GM18519 (cell line): Measurements from ENCODE around the gene KLHL41.
A peak's percentile ranks its signal among the peaks of the same experiment; 100 is the strongest.

Experiments used
- ATAC-seq: cut with Tn5 transposase; IDR thresholded peaks from one replicate; pipeline ENCODE4 v1.9.1; 2021; ENCODE audit warnings: mild to moderate bottlenecking, moderate library complexity; ENCODE audit not compliant: unreplicated experiment, low FRiP score

The KLHL41 gene

DNA sequence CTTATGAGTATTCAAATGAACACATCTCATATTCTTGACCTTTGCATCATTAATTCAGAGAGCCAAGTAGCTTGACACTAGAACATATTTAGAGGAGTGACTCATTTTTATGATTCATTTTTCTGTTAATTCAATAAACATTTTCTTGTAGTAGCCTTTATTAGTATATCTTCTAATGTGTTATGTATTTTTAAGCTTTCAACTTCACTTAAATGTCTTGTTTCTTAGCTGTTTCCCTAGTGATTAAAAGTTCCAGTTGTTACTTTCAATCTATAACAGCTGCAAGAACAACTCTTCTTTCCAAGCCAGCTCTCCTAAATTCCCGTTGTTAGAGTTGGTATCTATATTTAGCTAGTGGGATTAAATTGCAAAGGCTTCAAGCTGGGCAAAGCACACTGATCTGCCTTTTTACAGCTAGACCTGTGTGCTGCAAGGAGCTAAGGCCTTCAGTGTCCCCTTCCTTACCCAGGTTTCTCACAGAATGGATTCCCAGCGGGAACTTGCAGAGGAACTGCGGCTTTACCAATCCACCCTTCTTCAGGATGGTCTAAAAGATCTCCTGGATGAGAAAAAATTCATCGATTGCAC is at the start of gene KLHL41:
KLHL41 (plus strand) TSS at position 405 of the 588 bp plus-strand sequence; CDS start at position 482, 77 bp downstream.
- no peak for ATAC-seq

DNA sequence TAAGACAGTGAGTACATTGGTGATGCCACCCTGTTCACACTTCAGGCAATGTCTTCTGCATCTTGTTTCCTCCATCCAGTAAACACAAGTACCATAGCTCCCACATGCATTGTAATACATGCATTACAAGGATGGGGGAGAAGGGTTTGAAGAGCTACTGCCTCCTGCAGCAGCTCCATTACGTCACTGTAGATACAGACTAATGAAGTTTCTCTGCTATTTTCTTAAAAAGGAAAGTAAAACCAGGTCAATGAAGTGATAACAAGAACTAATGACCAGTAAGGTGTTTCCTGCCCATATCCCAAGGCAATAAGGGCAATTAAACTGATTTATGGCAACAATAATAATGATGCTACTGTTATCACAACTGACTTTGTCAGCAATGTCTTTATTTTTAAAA is 48.4 kb upstream of the KLHL41 start:
- no peak for ATAC-seq

- ATAC-seq, result no peak
Observed at GRCh38 chr2:169462896-169463695, 46.4 kb upstream of the KLHL41 start.

DNA sequence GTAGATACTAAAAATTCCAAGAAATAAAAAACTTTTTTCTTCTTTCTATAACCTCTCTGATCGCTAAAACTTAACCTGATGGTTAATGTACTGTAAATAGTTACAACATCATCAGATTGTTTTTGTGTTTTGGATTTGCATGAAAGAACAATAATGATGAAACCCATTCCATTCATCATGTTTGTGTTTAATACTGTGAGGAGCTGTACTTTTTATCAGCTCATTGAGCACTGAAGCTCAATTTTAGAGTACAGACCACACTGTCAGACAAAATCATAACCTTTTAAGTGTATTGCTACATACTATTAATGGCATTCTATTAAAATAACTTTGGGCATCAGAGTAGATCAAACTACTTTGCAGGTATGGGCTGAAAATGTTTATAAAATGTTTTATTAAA is 45.0 kb upstream of the KLHL41 start:
- no peak for ATAC-seq

DNA sequence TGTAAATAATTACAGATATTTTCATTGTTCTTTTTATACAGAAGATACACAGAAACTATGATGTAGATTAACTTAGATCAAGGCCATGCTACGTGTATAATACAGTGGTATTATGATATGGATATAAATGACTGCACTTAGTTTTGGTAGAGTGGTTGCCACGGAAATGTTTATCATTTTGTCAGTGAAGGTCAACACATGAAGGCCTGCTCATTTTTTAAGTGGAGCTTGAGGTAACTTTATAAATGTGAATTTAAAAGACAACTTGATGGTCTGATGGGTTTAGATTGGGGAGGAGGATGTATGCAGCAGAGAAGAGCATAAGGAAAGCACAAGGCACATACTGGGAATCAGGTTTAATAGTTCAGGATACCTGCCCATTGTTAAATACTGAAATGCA is 44.6 kb upstream of the KLHL41 start:
- ATAC-seq, result no peak

DNA sequence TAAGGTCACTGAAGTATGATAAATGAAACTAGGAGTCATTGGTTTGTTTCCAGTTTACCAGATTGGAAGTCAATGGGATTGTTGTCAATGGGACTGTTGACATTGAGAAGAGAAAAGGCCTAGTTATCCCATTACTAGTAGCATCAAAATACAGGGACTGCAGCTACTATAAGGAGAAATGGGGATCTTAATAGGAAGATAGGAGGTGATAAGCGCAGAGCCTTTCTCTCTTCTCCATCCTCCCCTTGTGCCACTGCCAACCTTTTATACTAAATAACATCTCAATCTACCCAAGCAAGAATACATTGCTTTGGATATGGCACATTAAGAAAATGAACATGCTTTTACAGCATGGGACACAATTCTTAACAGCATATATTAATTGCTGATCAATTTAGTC is 40.7 kb upstream of the KLHL41 start:
- no peak for ATAC-seq

DNA sequence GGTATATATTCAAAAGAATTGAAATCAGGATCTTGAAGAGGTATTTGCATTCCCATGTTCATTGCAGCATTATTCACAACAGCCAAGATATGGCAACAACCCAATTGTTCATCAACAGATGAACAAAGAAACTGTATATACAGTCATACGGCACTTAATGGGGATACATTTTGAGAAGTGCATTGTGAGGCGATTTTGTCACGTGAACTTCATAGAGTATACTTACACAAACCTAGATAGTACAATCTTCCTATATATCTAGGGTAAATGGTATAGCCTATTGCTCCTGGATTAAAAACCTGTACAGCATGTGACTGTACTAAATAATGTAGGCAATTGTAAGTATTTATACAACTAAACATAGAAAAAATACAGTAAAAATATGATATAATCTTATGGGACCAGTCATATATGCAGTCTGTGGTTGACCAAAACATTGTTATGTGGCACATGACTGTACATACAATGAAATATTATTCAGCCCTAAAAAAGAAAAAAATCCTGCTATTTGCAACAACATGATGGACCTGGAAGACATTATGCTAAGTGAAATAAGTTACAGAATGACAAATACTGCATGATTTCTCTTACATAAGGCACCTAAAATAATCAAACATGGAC is 39.4 kb upstream of the KLHL41 start:
- ATAC-seq, result no peak

DNA sequence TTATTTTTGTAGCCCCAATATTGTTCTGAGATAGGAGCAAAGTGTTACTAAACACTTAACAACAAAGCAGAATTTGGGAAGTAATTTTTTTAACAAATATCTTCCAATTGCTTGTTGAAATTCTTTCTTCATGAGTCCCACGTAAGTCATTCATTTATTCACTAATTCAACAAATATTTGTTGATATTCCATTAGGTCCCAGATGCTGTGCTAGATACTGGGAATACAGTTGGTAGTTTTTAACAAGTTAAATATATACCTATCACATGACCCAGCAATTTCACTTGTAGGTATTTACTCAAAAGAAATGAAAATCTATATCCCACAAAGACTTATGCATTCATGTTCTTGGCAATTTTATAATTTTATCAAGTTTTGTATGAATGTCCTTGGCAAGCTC is 37.3 kb upstream of the KLHL41 start:
- ATAC-seq, result no peak

DNA sequence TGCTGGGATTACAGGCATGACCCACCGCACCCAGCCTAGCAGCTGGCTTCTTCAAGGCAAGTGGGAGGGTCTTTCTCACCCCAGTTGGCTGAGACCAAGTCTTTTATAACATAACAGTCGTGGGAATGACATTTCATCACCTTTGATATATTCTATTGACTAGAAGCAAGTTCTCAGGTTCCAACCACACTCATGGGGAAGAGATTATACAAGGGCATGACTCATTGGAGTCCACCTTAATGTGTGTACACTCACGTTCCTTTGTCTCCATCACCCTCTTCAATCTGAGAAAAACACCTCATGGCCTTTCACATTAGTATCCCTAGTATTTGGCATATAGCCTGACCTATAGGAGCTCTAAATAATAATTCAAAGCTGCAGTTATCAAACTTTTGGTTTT is 33.0 kb upstream of the KLHL41 start:
- ATAC-seq, result no peak

DNA sequence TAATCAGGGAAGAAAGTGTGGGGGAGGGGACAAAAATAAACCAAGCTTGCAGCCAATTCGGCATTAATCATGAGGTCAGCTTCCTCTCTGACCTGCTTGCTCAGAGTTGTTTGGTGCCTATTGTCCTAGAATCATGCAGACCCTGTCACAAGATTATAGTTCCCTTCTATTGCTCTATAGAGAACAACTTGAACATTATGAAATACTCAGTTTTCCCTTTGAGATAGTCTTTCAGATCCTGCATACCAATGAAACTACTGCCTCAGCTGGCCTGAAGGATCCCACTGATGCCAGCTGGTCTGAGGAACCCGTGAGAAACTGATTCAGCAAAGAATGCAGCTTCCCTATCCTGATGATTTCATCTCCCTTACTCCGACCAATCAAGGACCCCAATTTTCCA is 31.2 kb upstream of the KLHL41 start:
- no peak for ATAC-seq

DNA sequence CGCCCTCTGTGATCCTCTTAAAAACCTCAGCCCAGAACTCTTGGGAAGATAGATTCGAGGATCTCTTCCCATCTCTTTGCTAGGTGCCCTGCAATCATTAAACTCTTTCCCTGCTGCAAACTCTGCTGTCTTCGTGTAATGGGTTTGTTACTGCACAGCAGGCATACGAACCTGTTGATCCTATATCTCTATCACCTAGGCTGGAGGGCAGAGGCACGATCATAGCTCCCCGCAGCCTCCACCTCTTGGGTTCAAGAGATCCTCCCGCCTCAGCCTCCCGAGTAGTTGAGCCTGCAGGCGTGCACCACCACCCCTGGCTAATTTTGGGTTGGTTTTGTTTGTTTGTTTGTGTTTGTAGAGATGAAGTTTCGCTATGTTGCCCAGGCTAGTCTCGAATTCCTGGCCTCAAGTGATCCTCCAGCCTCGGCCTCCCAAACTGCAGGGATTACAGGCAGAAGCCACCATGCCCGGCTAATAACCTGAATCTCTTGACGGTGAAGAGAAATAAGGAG is 30.7 kb upstream of the KLHL41 start:
- ATAC-seq, result no peak

DNA sequence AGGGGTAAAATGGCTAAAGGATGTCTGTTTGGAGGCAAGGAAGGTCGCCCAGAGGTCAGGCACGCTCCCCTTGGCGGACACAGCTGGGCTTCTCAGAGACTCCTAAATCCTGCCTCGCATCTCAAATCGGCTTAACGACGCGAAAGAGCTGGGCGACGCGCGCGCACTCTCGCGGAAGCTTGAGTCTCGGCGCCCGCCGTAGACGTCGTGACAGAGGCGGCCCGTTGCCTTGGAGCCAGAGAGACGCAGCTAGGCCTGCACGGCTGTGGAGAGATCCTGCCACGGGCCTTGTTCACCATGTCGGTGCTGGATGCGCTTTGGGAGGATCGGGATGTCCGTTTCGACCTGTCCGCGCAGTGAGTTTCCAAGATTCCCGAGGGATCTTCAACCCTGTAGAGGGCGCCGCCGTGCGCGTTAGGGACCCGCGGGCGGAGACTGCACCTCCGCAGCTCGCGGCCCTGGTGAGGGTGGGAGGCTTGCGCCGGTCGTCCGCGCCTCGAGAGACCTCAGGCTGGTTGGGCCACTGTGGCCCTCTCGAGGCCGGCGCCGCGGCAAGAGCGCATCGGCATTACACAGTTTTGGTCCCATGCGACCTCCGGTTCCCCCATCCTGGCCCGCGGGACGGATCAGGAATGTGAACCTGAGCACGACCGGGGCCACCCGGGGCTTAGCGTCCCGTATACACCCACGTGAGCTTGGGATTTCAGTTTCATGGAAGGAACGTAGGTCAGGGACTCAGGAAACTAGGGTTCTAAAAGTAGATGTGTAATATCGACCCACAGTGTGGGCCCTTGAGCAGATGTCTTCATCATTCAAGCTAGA is 30.0 kb upstream of the KLHL41 start, which contains the start of gene BBS5:
BBS5 (plus strand) TSS at position 238 of the 822 bp plus-strand sequence; CDS start at position 298, 60 bp downstream.
- peak; percentile 95 for ATAC-seq

- ATAC-seq, result no peak
Observed at GRCh38 chr2:169480079-169480465, 29.4 kb upstream of the KLHL41 start.

DNA sequence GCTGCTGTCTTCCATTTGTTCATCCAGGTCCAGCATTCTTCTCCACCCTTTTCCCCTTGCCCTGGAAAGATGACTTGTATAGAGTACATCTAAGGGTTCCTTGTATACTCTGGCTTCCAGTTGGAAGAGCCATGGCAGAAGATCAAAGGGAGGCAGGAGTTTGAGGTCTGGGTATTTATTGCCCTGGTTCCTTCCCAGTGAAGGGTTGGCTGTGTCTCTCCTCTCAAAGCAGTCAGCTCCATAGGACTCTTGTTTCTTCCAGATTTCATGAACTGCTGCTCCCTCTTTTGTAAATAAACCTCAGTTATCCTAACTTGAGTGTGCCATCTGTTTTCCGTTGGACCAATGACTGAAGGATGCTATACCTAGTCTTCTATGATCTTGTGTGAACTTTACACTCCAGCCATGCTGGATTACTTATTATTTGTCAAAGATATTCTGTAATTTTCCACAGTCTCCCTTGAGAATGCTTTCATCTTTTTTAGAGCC is 23.8 kb upstream of the KLHL41 start:
- ATAC-seq, result no peak

DNA sequence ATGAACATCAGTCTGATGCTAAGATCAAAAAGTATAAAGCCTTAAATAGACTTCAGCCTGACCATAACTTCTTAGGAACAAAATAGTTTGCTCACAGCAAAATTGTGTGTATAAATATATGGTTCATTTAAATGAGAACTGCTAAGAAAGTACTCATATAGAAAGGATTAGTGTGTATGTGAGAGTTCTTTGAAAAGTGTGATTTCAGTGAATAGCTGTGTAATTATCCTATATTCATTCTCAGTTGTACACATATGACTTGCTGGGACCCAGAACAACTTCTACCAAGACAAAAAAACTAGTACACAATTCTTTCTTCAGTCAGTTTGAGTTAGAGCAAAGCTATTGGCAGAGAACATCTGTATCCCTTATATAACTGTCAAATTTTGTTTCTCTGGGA is 23.0 kb upstream of the KLHL41 start:
- ATAC-seq, result no peak

DNA sequence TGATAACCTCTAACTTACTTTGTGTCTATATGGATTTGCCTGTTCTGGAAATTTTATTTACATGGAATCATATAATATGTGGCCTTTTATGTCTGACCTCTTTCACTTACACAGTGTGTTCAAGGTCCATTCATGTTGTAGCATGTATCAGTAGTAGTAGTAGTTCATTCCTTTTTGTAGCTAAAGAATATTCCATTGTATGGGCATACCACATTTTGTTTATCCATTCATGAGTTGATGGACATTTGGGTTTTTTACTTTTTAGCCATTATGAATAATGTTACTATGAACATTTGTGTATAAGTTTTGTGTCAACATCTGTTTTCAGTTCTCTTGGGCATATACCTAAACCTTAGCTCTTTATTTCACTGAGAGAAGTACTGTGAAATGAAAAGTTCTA is 18.7 kb upstream of the KLHL41 start:
- ATAC-seq, result no peak

GRCh38 chr2:169491378-169491777 is 18.1 kb upstream of the KLHL41 start:
- ATAC-seq, result no peak

- no peak for ATAC-seq
Observed at GRCh38 chr2:169493360-169493759, 16.1 kb upstream of the KLHL41 start.

DNA sequence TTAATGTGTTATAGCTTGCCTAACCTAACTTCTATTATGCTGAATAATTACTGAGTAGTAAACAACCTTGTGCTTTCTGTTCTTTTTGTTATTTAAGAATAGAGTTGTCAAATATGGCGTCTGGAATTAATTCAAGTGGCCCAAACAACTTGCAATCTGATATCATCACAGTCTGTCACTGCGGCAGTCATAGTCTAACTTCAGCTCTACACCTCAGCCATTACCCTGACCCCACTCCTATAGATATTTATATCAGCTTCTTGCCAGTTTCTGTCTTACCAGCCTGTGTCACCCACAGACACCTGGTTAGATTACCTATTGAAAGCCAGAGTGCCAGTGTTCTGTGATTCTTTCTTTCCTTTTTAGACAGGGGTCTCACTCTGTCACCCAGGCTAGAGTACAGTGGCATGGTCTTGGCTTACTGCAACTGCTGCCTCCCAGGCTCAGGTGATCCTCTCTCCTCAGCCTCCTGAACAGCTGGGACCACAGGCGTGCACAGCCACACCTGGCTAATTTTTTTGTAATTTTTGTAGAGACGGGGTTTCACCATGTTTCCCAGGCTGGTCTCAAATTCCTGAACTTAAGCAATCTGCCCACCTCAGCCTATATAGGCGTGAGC is 14.1 kb upstream of the KLHL41 start:
- no peak for ATAC-seq

DNA sequence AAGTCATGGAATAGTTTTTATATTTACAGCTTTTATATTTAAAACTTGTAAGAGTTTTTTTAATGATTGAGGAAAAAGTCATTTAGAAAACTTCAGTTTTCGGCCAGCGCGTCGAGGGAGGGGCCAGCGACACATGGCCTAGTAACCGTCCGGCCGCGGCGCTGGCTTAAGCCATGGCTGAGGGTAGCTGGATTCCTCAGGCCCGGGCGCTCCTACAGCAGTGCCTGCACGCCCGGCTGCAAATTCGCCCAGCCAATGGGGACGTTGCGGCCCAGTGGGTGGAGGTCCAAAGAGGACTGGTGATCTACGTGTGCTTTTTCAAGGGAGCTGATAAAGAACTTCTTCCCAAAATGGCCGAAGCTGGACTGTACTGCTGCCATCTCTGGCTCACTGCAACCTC is 4.9 kb upstream of the KLHL41 start:
- no peak for ATAC-seq
